ENCODE results near the gene VMP1. TPM values are rescaled to one million over a fixed set of nuclear protein-coding genes. Genes with fewer than 3 reads are reported as not detected.

The VMP1 gene
- total RNA-seq, 1 experiment from 2014 or later = 281 TPM

- Histone ChIP-seq H3K4me3 (ENCODE audit: low read depth in 2 of 2, low read length in 2 of 2) (no peak overlapping the region), H3K27me3 (ENCODE audit: control insufficient read depth, insufficient read depth, low read length) (no peaks in the 10 kb centered on the region), H3K9me3 (ENCODE audit: control insufficient read depth, insufficient read depth, low read depth, low read length) (no peaks in the 10 kb centered on the region), H3K27ac (ENCODE audit: low read length) (no peak overlapping the region), H3K4me1 (ENCODE audit: control insufficient read depth, insufficient read depth, low read length) (no peaks in the 10 kb centered on the region; the same call in 1 of the 2 replicates), H3K36me3 (ENCODE audit: control insufficient read depth, insufficient read depth, low read length) (peaks cover 89% of the 10 kb centered on the region)
- DNase-seq (ENCODE audit: low read depth, low spot score) (no peak), ATAC-seq (no peak)
- intact Hi-C loops (cut with micrococcal nuclease; ENCODE audit: unreplicated experiment) (no loop called here), in situ Hi-C loops (cut with HindIII; ENCODE audit: low pct_unique_long_range_greater_than_20kb, low sequenced_read_pairs) (no loop called here)
- ChIA-PET CTCF (interaction anchor here (0.6 kb wide), 1 partner anchor 360 kb away, joined by 3 read pairs; no protein-coding TSS in a partner anchor), POLR2A (no interaction called here)
- TF ChIP-seq SIN3A (IDR thresholded peaks at IDR 0.05; ENCODE audit: borderline replicate concordance, insufficient read depth, low read depth, low read length) (no peak), POLR2AphosphoS5 (IDR thresholded peaks at IDR 0.05; ENCODE audit: low read depth, low read length) (no peak), REST (IDR thresholded peaks at IDR 0.05; ENCODE audit: insufficient read depth in 1 of 2, low read depth in 2 of 2, low read length in 1 of 2) (no peak), TCF7L2 (IDR thresholded peaks at IDR 0.05; ENCODE audit: low read depth, low read length) (no peak), CTCF (IDR thresholded peaks at IDR 0.05) (no peak)
- no TSS peak for BruUV-seq (replicated peaks)
Measured at GRCh38 chr17:59678918-59679317, 28.5 kb upstream of the VMP1 start.

- H3K27me3 ChIP-seq (ENCODE audit: control insufficient read depth, insufficient read depth, low read length) = no peaks in the 10 kb centered on the region
- CTCF ChIA-PET = no interaction called here
- H3K36me3 ChIP-seq (ENCODE audit: control insufficient read depth, insufficient read depth, low read length) = peaks cover 84% of the 10 kb centered on the region
- ATAC-seq (no peak), DNase-seq (ENCODE audit: low read depth, low spot score) (no peak)
- no peak overlapping the region for H3K27ac ChIP-seq (ENCODE audit: low read length)
- no peaks in the 10 kb centered on the region for H3K9me3 ChIP-seq (ENCODE audit: control insufficient read depth, insufficient read depth, low read depth, low read length)
- H3K4me3 ChIP-seq (ENCODE audit: low read depth in 2 of 2, low read length in 2 of 2) = no peak overlapping the region
- in situ Hi-C loops (cut with HindIII; ENCODE audit: low pct_unique_long_range_greater_than_20kb, low sequenced_read_pairs) = no loop called here
- TF ChIP-seq CTCF (IDR thresholded peaks at IDR 0.05) (no peak), TCF7L2 (IDR thresholded peaks at IDR 0.05; ENCODE audit: low read depth, low read length) (no peak), SIN3A (IDR thresholded peaks at IDR 0.05; ENCODE audit: borderline replicate concordance, insufficient read depth, low read depth, low read length) (no peak), REST (IDR thresholded peaks at IDR 0.05; ENCODE audit: insufficient read depth in 1 of 2, low read depth in 2 of 2, low read length in 1 of 2) (no peak), POLR2AphosphoS5 (IDR thresholded peaks at IDR 0.05; ENCODE audit: low read depth, low read length) (no peak)
- peaks cover 5% of the 10 kb centered on the region for H3K4me1 ChIP-seq (ENCODE audit: control insufficient read depth, insufficient read depth, low read length)
- POLR2A ChIA-PET = no interaction called here
- BruUV-seq (replicated peaks) = no TSS peak
- intact Hi-C loops (cut with micrococcal nuclease; ENCODE audit: unreplicated experiment) = no loop called here
Measured at GRCh38 chr17:59680314-59680713, 27.1 kb upstream of the VMP1 start.
